Bronchial epithelial cell (primary cell): ENCODE results near the gene EXOC6B. TPM values are rescaled to one million over a fixed set of nuclear protein-coding genes. Genes with fewer than 3 reads are reported as not detected.

Source experiments
- DNase-seq: peaks from one replicate; pipeline ENCODE4 v3.0.0-alpha.2; 2010; ENCODE audit warnings: low read depth
- FAIRE-seq: peaks from 2 replicates; lab custom pipeline; 2011; peaks lifted over from hg19 to GRCh38; lab: Jason Lieb, UNC
- H3K27me3 ChIP-seq: 2 replicates; pipeline ENCODE4 v1.5.1; 2011; ENCODE audit warnings: low read length; ENCODE audit not compliant: control insufficient read depth, insufficient read depth
- H3K36me3 ChIP-seq: 2 replicates; pipeline ENCODE4 v1.5.1; 2011; ENCODE audit warnings: low read length; ENCODE audit not compliant: control insufficient read depth, insufficient read depth
- H3K4me3 ChIP-seq: 2 replicates; pipeline ENCODE4 v1.5.1; 2011; ENCODE audit warnings: mild to moderate bottlenecking, low read depth, low read length, control low read depth
- CTCF ChIP-seq: IDR thresholded peaks from 2 replicates; pipeline ENCODE4 v1.5.1; 2011; ENCODE audit warnings: mild to moderate bottlenecking, moderate library complexity, low read length, control low read depth, inconsistent platforms; ENCODE audit not compliant: insufficient read depth, severe bottlenecking
- total RNA-seq: library from RNA; depleted of rRNA; stranded (reverse); fragments of >200 nt; gene quantifications from 2 replicates; pipeline ENCODE4 v1.2.1, GENCODE V29; 2014

Gene EXOC6B
- total RNA-seq, 1 donor from 2014 or later: 26.9 TPM

GRCh38 chr2:72822794-72823193 lies 3.0 kb downstream of the EXOC6B start:
- Histone ChIP-seq H3K36me3 (no peaks in the 10 kb centered on the region), H3K4me3 (no peak overlapping the region), H3K27me3 (no peaks in the 10 kb centered on the region)
- no peak for TF ChIP-seq CTCF
- FAIRE-seq: no peak
- DNase-seq: peak; percentile 86

- H3K4me3 ChIP-seq: no peak overlapping the region
- no peak for TF ChIP-seq CTCF
- H3K27me3 ChIP-seq: no peaks in the 10 kb centered on the region
- no peaks in the 10 kb centered on the region for H3K36me3 ChIP-seq
- FAIRE-seq (no peak), DNase-seq (no peak)
These were observed 3.9 kb downstream of the EXOC6B start for GRCh38 chr2:72821983-72822382.

- FAIRE-seq (no peak), DNase-seq (no peak)
- no peak overlapping the region for H3K4me3 ChIP-seq
- no peaks in the 10 kb centered on the region for H3K27me3 ChIP-seq
- no peaks in the 10 kb centered on the region for H3K36me3 ChIP-seq
- TF ChIP-seq CTCF: no peak
These were observed 4.7 kb downstream of the EXOC6B start for GRCh38 chr2:72821118-72821517.

- H3K4me3 ChIP-seq: no peak overlapping the region
- TF ChIP-seq CTCF: no peak
- no peaks in the 10 kb centered on the region for H3K36me3 ChIP-seq
- no peaks in the 10 kb centered on the region for H3K27me3 ChIP-seq
- DNase-seq: no peak
- no peak for FAIRE-seq
These were observed 6.3 kb downstream of the EXOC6B start for GRCh38 chr2:72819501-72819900.

GRCh38 chr2:72815655-72816278 lies 10.1 kb downstream of the EXOC6B start:
- DNase-seq (peak; percentile 17), FAIRE-seq (no peak)
- Histone ChIP-seq H3K27me3 (no peaks in the 10 kb centered on the region), H3K36me3 (no peaks in the 10 kb centered on the region), H3K4me3 (no peak overlapping the region)
- no peak for TF ChIP-seq CTCF

- Histone ChIP-seq H3K27me3 (no peaks in the 10 kb centered on the region), H3K4me3 (no peak overlapping the region), H3K36me3 (no peaks in the 10 kb centered on the region)
- no peak for TF ChIP-seq CTCF
- FAIRE-seq: no peak
- peak; percentile 65 for DNase-seq
These were observed 12.0 kb downstream of the EXOC6B start for GRCh38 chr2:72813841-72814240.
